ENCODE data around the gene PARP2. TPM values are rescaled to one million over a fixed set of nuclear protein-coding genes. Genes with fewer than 3 reads are reported as not detected.

PARP2 gene
- total and polyA plus RNA-seq, 9 of the 15 experiments (the other 6 are each of a cell fraction or from before 2014, with no cell fraction given): 19.7 to 50.5 (median 29.9) TPM

DNA sequence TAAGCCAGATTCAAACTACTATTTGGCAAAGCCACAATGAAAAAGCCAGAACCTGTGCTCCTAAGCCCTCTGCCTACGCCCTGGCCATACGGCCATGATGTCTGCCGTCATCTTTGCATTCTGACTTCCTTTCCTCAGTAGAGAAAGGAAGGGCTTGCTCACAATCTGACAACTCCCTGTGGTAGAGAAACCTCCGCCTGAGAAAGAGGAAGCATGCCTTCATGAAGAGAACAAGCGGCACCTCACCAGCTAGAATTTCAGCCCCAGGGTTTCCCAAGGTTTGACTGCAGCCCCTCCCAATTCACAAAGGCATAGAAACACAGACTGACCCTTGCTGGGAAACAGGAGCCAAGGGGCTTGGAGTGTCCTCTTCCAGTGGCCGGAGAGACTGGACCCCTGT lies 44.1 kb downstream of the PARP2 start:
- Histone ChIP-seq H3K27me3 (ENCODE audit: control insufficient read depth in 2 of 2, insufficient read depth in 2 of 2, low read length in 2 of 2) (no peaks in the 10 kb centered on the region), H3K4me2 (ENCODE audit: insufficient read depth, low read length) (no peak overlapping the region), H3K4me3 (no peak overlapping the region), H3K9me3 (replicated peaks; ENCODE audit: control insufficient read depth, insufficient read depth, low read depth, low read length) (no peaks in the 10 kb centered on the region), H4K20me1 (replicated peaks; ENCODE audit: control insufficient read depth, insufficient read depth, low read length) (no peaks in the 10 kb centered on the region), H3K36me3 (ENCODE audit: control insufficient read depth, insufficient read depth, low read length) (peaks cover 38% of the 10 kb centered on the region; the same call in 2 of the 3 replicates), H3K79me2 (ENCODE audit: control insufficient read depth, insufficient read depth, low read length) (no peaks in the 10 kb centered on the region), H3K4me1 (replicated peaks in 1 of 2; ENCODE audit: control insufficient read depth in 2 of 2, insufficient read depth in 2 of 2, low read length in 2 of 2) (no peaks in the 10 kb centered on the region), H3K9me1 (ENCODE audit: control insufficient read depth, insufficient read depth, low read length) (no peaks in the 10 kb centered on the region), H3K27ac (ENCODE audit: extremely low read depth, low read depth, low read length) (no peak overlapping the region), H2AFZ (ENCODE audit: low read depth, low read length) (no peak overlapping the region), H3K9ac (ENCODE audit: insufficient read depth in 1 of 2, low read depth in 2 of 2, low read length in 2 of 2) (no peak overlapping the region)
- 86% methylated on average over 5 of the region's 6 CpGs for WGBS (ENCODE audit: insufficient coverage, low coverage, missing lambda C conversion rate)
- intact Hi-C loops (cut with micrococcal nuclease): no loop called here
- ChIA-PET POLR2A (interaction anchor here (0.9 kb wide), 1 partner anchor 11 kb away, joined by 3 read pairs; no protein-coding TSS in a partner anchor), CTCF (ENCODE audit: low intra/inter-chr PET ratio) (no interaction called here)
- FAIRE-seq: no peak
- BruUV-seq (replicated peaks): no TSS peak
- DNase-seq (ENCODE audit: extremely low read depth in 1 of 4, low spot score in 3 of 4): no peak
- TF ChIP-seq ILF3 (IDR thresholded peaks at IDR 0.05; ENCODE audit: borderline replicate concordance) (no peak), MEF2D (tag; conservative IDR thresholded peaks at IDR 0.05; ENCODE audit: low read depth) (no peak), ZNF551 (CRISPR knock-in tag; IDR thresholded peaks at IDR 0.05) (no peak), NBN (IDR thresholded peaks at IDR 0.05; ENCODE audit: low read depth) (no peak), ZNF12 (CRISPR knock-in tag; IDR thresholded peaks at IDR 0.05) (no peak)
- TF ChIP-seq, protein P1, sequence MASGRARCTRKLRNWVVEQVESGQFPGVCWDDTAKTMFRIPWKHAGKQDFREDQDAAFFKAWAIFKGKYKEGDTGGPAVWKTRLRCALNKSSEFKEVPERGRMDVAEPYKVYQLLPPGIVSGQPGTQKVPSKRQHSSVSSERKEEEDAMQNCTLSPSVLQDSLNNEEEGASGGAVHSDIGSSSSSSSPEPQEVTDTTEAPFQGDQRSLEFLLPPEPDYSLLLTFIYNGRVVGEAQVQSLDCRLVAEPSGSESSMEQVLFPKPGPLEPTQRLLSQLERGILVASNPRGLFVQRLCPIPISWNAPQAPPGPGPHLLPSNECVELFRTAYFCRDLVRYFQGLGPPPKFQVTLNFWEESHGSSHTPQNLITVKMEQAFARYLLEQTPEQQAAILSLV (tag; IDR thresholded peaks at IDR 0.05): no peak
- TF ChIP-seq, protein P2, sequence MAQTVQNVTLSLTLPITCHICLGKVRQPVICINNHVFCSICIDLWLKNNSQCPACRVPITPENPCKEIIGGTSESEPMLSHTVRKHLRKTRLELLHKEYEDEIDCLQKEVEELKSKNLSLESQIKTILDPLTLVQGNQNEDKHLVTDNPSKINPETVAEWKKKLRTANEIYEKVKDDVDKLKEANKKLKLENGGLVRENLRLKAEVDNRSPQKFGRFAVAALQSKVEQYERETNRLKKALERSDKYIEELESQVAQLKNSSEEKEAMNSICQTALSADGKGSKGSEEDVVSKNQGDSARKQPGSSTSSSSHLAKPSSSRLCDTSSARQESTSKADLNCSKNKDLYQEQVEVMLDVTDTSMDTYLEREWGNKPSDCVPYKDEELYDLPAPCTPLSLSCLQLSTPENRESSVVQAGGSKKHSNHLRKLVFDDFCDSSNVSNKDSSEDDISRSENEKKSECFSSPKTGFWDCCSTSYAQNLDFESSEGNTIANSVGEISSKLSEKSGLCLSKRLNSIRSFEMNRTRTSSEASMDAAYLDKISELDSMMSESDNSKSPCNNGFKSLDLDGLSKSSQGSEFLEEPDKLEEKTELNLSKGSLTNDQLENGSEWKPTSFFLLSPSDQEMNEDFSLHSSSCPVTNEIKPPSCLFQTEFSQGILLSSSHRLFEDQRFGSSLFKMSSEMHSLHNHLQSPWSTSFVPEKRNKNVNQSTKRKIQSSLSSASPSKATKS (CRISPR knock-in tag; IDR thresholded peaks at IDR 0.05): no peak
- in situ Hi-C loops (cut with MboI): no loop called here
- ATAC-seq: no peak

Data from K562 (cell line).